GM12878 (cell line): Measurements from ENCODE around the gene ADCY2. TPM values are rescaled to one million over a fixed set of nuclear protein-coding genes. Genes with fewer than 3 reads are reported as not detected.

Experiments used
- CEBPZ ChIP-seq: fragments of 150-350 bp; IDR thresholded peaks from 2 replicates; pipeline ENCODE4 v1.6.1; 2016; ENCODE audit warnings: low read depth, low read length
- DPF2 ChIP-seq: fragments of 450-650 bp; IDR thresholded peaks from 2 replicates; pipeline ENCODE4 v1.6.1; 2017; ENCODE audit warnings: mild to moderate bottlenecking
- ESRRA ChIP-seq: IDR thresholded peaks from 2 replicates; pipeline ENCODE4 v1.6.1; 2012; ENCODE audit warnings: mild to moderate bottlenecking, low read length, improper control_type of control experiment
- IRF4 ChIP-seq: IDR thresholded peaks from 2 replicates; pipeline ENCODE4 v1.6.1; 2011; ENCODE audit warnings: low read depth, low read length
- MEF2A ChIP-seq: IDR thresholded peaks from 2 replicates; pipeline ENCODE4 v1.6.1; 2011; ENCODE audit warnings: low read depth, mild to moderate bottlenecking, low read length, moderate library complexity; ENCODE audit not compliant: insufficient read depth
- NR2C1 ChIP-seq: fragments of 450-650 bp; IDR thresholded peaks from 2 replicates; pipeline ENCODE4 v1.6.1; 2017; ENCODE audit warnings: antibody characterized with exemption, mild to moderate bottlenecking, moderate library complexity
- SREBF1 ChIP-seq: IDR thresholded peaks from 2 replicates; pipeline ENCODE4 v1.6.1; 2012; ENCODE audit warnings: mild to moderate bottlenecking, low read length
- ZBED1 ChIP-seq: IDR thresholded peaks from 2 replicates; pipeline ENCODE4 v1.6.1; 2016; ENCODE audit warnings: borderline replicate concordance
- ZNF384 ChIP-seq: IDR thresholded peaks from 2 replicates; pipeline ENCODE4 v1.6.1; 2012; ENCODE audit warnings: low read depth, mild to moderate bottlenecking, low read length, improper control_type of control experiment, borderline replicate concordance
- polyA plus RNA-seq, 11 experiments: library from polyadenylated mRNA; depleted of rRNA in 4 of 11; unstranded in 6 of 11; stranded (reverse) in 5 of 11; fragments of >200 nt; fragmentation: Nextera tagmentation in 4 of 11; fragmentation: Illumina TruSeq in 1 of 11; extraction: Ambion mirVana in 4 of 11; extraction: Trizol in 1 of 11; gene quantifications; 1 replicate in 1 of 11; 2 replicates in 10 of 11; pipeline versions ENCODE4 v1.2.1 to v1.2.3, GENCODE V29; 2011 to 2016; ENCODE audit warnings: inconsistent platforms in 2 of 11, missing spikeins in 2 of 11, low read depth in 1 of 11
- total RNA-seq, 4 experiments: library from RNA; depleted of rRNA in 3 of 4; stranded (reverse); fragments of >200 nt in 3 of 4; fragmentation: Illumina TruSeq in 1 of 4; extraction: Trizol in 1 of 4; gene quantifications; 2 replicates each; pipeline versions ENCODE4 v1.2.1 to v1.2.3, GENCODE V29; 2013 to 2021
- TF ChIP-seq, protein P1 (sequence below): fragments of 450-650 bp; IDR thresholded peaks from 2 replicates; pipeline ENCODE4 v1.6.1; 2017; ENCODE audit warnings: low read depth, mild to moderate bottlenecking, moderate library complexity
- TF ChIP-seq, protein P2 (sequence below): fragments of 450-650 bp; IDR thresholded peaks from 2 replicates; pipeline ENCODE4 v1.6.1; 2017; ENCODE audit warnings: borderline replicate concordance
- TF ChIP-seq, protein P3 (sequence below): IDR thresholded peaks from 2 replicates; pipeline ENCODE4 v1.6.1; 2011; ENCODE audit warnings: mild to moderate bottlenecking, low read depth, low read length, moderate library complexity; ENCODE audit not compliant: insufficient replicate concordance
- TF ChIP-seq, protein P4 (sequence below): fragments of 450-650 bp; IDR thresholded peaks from 2 replicates; pipeline ENCODE4 v1.6.1; 2014; ENCODE audit warnings: mild to moderate bottlenecking

The ADCY2 gene
- total and polyA plus RNA-seq, 10 of the 15 experiments (the other 5 are each of a cell fraction or from before 2014, with no cell fraction given), result 0.07 to 0.26 TPM; not detected in 8

GRCh38 chr5:7419367-7419766, 23.4 kb downstream of the ADCY2 start (continued):
- TF ChIP-seq ESRRA, result no peak
- TF ChIP-seq, protein P1, sequence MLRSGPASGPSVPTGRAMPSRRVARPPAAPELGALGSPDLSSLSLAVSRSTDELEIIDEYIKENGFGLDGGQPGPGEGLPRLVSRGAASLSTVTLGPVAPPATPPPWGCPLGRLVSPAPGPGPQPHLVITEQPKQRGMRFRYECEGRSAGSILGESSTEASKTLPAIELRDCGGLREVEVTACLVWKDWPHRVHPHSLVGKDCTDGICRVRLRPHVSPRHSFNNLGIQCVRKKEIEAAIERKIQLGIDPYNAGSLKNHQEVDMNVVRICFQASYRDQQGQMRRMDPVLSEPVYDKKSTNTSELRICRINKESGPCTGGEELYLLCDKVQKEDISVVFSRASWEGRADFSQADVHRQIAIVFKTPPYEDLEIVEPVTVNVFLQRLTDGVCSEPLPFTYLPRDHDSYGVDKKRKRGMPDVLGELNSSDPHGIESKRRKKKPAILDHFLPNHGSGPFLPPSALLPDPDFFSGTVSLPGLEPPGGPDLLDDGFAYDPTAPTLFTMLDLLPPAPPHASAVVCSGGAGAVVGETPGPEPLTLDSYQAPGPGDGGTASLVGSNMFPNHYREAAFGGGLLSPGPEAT, result no peak
- no peak for TF ChIP-seq DPF2
- TF ChIP-seq NR2C1, result no peak
- TF ChIP-seq MEF2A, result no peak
- TF ChIP-seq CEBPZ, result no peak
- TF ChIP-seq, protein P2, sequence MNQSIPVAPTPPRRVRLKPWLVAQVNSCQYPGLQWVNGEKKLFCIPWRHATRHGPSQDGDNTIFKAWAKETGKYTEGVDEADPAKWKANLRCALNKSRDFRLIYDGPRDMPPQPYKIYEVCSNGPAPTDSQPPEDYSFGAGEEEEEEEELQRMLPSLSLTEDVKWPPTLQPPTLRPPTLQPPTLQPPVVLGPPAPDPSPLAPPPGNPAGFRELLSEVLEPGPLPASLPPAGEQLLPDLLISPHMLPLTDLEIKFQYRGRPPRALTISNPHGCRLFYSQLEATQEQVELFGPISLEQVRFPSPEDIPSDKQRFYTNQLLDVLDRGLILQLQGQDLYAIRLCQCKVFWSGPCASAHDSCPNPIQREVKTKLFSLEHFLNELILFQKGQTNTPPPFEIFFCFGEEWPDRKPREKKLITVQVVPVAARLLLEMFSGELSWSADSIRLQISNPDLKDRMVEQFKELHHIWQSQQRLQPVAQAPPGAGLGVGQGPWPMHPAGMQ, result no peak
- no peak for TF ChIP-seq SREBF1
- TF ChIP-seq, protein P3, sequence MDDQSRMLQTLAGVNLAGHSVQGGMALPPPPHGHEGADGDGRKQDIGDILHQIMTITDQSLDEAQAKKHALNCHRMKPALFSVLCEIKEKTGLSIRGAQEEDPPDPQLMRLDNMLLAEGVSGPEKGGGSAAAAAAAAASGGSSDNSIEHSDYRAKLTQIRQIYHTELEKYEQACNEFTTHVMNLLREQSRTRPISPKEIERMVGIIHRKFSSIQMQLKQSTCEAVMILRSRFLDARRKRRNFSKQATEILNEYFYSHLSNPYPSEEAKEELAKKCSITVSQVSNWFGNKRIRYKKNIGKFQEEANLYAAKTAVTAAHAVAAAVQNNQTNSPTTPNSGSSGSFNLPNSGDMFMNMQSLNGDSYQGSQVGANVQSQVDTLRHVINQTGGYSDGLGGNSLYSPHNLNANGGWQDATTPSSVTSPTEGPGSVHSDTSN, result no peak
- TF ChIP-seq IRF4, result no peak
- TF ChIP-seq ZBED1, result no peak
- TF ChIP-seq, protein P4, sequence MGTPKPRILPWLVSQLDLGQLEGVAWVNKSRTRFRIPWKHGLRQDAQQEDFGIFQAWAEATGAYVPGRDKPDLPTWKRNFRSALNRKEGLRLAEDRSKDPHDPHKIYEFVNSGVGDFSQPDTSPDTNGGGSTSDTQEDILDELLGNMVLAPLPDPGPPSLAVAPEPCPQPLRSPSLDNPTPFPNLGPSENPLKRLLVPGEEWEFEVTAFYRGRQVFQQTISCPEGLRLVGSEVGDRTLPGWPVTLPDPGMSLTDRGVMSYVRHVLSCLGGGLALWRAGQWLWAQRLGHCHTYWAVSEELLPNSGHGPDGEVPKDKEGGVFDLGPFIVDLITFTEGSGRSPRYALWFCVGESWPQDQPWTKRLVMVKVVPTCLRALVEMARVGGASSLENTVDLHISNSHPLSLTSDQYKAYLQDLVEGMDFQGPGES, result no peak
- TF ChIP-seq ZNF384, result no peak
